Measurements from ENCODE around the gene BOLA3. TPM values are rescaled to one million over a fixed set of nuclear protein-coding genes. Genes with fewer than 3 reads are reported as not detected.

Gene BOLA3
- total RNA-seq, 1 donor from 2014 or later = 29.3 TPM

GRCh38 chr2:74107071-74107470, 40.6 kb downstream of the BOLA3 start:
- Mint-ChIP-seq H3K9me3 (peaks cover 4% of the 10 kb centered on the region), H3K4me1 (peaks cover 14% of the 10 kb centered on the region), H3K27ac (ENCODE audit: unreplicated experiment) (peak overlapping the region; percentile 29), H3K36me3 (ENCODE audit: low read depth) (peaks cover 12% of the 10 kb centered on the region), H3K4me3 (no peak overlapping the region), H3K27me3 (ENCODE audit: low read depth) (no peaks in the 10 kb centered on the region)
- no peak for DNase-seq (ENCODE audit: low read depth, low spot score)
- no peak for TF ChIP-seq CTCF (conservative IDR thresholded peaks at IDR 0.05)

GRCh38 chr2:74105413-74105812, 42.3 kb downstream of the BOLA3 start:
- Mint-ChIP-seq H3K36me3 (ENCODE audit: low read depth) (peaks cover 12% of the 10 kb centered on the region), H3K4me1 (peaks cover 6% of the 10 kb centered on the region), H3K27me3 (ENCODE audit: low read depth) (no peaks in the 10 kb centered on the region), H3K4me3 (no peak overlapping the region), H3K9me3 (no peaks in the 10 kb centered on the region), H3K27ac (ENCODE audit: unreplicated experiment) (no peak overlapping the region)
- no peak for TF ChIP-seq CTCF (conservative IDR thresholded peaks at IDR 0.05)
- DNase-seq (ENCODE audit: low read depth, low spot score) = no peak

GRCh38 chr2:74104839-74105238, 42.9 kb downstream of the BOLA3 start:
- Mint-ChIP-seq H3K36me3 (ENCODE audit: low read depth) (peaks cover 12% of the 10 kb centered on the region), H3K27me3 (ENCODE audit: low read depth) (no peaks in the 10 kb centered on the region), H3K4me1 (peaks cover 6% of the 10 kb centered on the region), H3K4me3 (no peak overlapping the region), H3K9me3 (no peaks in the 10 kb centered on the region), H3K27ac (ENCODE audit: unreplicated experiment) (no peak overlapping the region)
- DNase-seq (ENCODE audit: low read depth, low spot score) = no peak
- no peak for TF ChIP-seq CTCF (conservative IDR thresholded peaks at IDR 0.05)

GRCh38 chr2:74103763-74104162, 43.9 kb downstream of the BOLA3 start:
- no peak for DNase-seq (ENCODE audit: low read depth, low spot score)
- no peak overlapping the region for H3K27ac Mint-ChIP-seq (ENCODE audit: unreplicated experiment)
- H3K36me3 Mint-ChIP-seq (ENCODE audit: low read depth) = peaks cover 16% of the 10 kb centered on the region
- no peaks in the 10 kb centered on the region for H3K27me3 Mint-ChIP-seq (ENCODE audit: low read depth)
- no peak for TF ChIP-seq CTCF (conservative IDR thresholded peaks at IDR 0.05)
- H3K4me3 Mint-ChIP-seq = no peak overlapping the region
- peaks cover 6% of the 10 kb centered on the region for H3K4me1 Mint-ChIP-seq
- H3K9me3 Mint-ChIP-seq = no peaks in the 10 kb centered on the region

- H3K27ac Mint-ChIP-seq (ENCODE audit: unreplicated experiment) = no peak overlapping the region
- DNase-seq (ENCODE audit: low read depth, low spot score) = no peak
- no peak for TF ChIP-seq CTCF (conservative IDR thresholded peaks at IDR 0.05)
- no peak overlapping the region for H3K4me3 Mint-ChIP-seq
- no peaks in the 10 kb centered on the region for H3K27me3 Mint-ChIP-seq (ENCODE audit: low read depth)
- no peaks in the 10 kb centered on the region for H3K9me3 Mint-ChIP-seq
- peaks cover 4% of the 10 kb centered on the region for H3K4me1 Mint-ChIP-seq
- peaks cover 16% of the 10 kb centered on the region for H3K36me3 Mint-ChIP-seq (ENCODE audit: low read depth)
These were observed 45.2 kb downstream of the BOLA3 start for GRCh38 chr2:74102516-74102915.
